Uterus (tissue), 2 donors: ENCODE data around the gene ERAP2.

Source experiments
- CTCF ChIP-seq, 4 experiments: fragments of 200-600 bp in 2 of 4; fragments of 450-650 bp in 2 of 4; sonication (generic) in 2 of 4; IDR thresholded peaks; one replicate each; pipeline ENCODE4 v1.5.1; 2016 to 2019; ENCODE audit warnings: antibody characterized with exemption in 4 of 4, mild to moderate bottlenecking in 2 of 4, moderate library complexity in 1 of 4
- POLR2A ChIP-seq, 2 donors: fragments of 450-650 bp; IDR thresholded peaks; one replicate each; pipeline ENCODE4 v1.6.1; 2016; ENCODE audit warnings: antibody characterized with exemption in 2 of 2, mild to moderate bottlenecking in 1 of 2, moderate library complexity in 1 of 2

DNA sequence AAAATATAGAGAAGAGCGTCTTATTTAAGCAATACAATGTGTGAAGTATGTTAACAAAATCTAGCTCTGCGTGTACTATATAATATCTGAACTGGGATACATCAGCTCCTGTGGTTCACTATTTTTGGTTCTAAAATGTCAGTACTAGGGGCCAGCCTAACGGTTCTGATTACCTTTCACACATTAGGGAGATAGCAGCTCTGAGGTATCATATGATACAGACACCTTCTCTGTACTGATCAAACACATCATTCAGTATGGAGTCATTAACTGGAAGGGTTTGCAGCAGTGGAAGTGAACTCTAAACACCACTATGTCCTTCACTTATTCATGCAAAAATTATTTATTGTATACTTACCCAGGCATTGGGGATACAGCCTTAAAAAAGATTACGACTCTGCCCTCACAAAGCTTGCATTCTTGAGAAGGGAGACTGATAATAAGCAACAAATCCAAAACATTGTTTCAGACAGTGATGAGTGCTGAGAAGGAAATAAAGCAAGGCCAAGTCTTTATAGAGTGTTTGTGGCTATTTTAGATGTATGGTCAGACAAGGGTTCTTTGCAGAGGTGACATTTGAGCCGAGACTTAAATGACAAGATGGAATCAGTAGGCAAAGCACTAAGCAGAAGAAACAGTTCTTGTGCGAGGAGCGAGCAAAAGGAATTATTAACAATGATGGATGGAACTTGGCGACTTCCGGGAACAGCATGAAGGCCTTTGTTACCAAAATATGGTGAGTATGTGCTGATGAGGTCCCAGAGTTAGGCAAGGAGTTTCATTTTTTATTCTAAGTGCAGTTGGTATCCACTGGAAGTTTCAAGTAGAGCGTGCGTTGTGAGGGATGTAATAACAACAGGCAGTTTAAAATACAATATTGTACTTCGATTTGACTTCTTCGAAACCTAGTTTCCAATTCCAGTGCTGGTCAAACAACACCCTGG is 57.7 kb downstream of the ERAP2 start:
- TF ChIP-seq CTCF (IDR thresholded peaks at IDR 0.05) (no peak), POLR2A (IDR thresholded peaks at IDR 0.05) (no peak)
